ENCODE measurements around the gene PCBP3.
A peak's percentile ranks its signal among the peaks of the same experiment; 100 is the strongest.
"Not testable (repeated sequence)": the region's sequence is repeated elsewhere in the genome, so short reads cannot be mapped to it uniquely, and the experiment has no call there.

The PCBP3 gene

GRCh38 chr21:45975667-45976409 is 332.3 kb downstream of the PCBP3 start:
- not testable (repeated sequence) for DNase-seq

GRCh38 chr21:45976701-45977311 is 333.3 kb downstream of the PCBP3 start:
- no peak for DNase-seq

GRCh38 chr21:45977396-45977795 is 333.9 kb downstream of the PCBP3 start:
- DNase-seq: no peak

- no peak for DNase-seq
Measured at GRCh38 chr21:45979141-45979631, 335.7 kb downstream of the PCBP3 start.

GRCh38 chr21:45979651-45980050 is 336.1 kb downstream of the PCBP3 start:
- DNase-seq: no peak

- no peak for DNase-seq
Measured at GRCh38 chr21:45980271-45980670, 336.7 kb downstream of the PCBP3 start.

- no peak for DNase-seq
Measured at GRCh38 chr21:45980697-45981096, 337.2 kb downstream of the PCBP3 start.

GRCh38 chr21:45981151-45982091 is 337.9 kb downstream of the PCBP3 start, which contains the start of gene COL6A1:
COL6A1 (plus strand) TSS chr21:45981770; CDS start chr21:45981851, 81 bp downstream.
- DNase-seq: peak; percentile 55

- peak; percentile 7 for DNase-seq
Measured at GRCh38 chr21:45982092-45982757, 338.7 kb downstream of the PCBP3 start.

GRCh38 chr21:45982758-45983648 is 339.5 kb downstream of the PCBP3 start:
- no peak for DNase-seq

- DNase-seq: no peak
Measured at GRCh38 chr21:45983649-45983965, 340.1 kb downstream of the PCBP3 start.

GRCh38 chr21:45983981-45984551 is 340.5 kb downstream of the PCBP3 start:
- DNase-seq: no peak

- no peak for DNase-seq
Measured at GRCh38 chr21:45984584-45985095, 341.1 kb downstream of the PCBP3 start.

- no peak for DNase-seq
Measured at GRCh38 chr21:45985471-45986315, 342.2 kb downstream of the PCBP3 start.

GRCh38 chr21:45986316-45987051 is 343.0 kb downstream of the PCBP3 start:
- DNase-seq: no peak

GRCh38 chr21:45987121-45987711 is 343.7 kb downstream of the PCBP3 start:
- DNase-seq: no peak

GRCh38 chr21:45988366-45989347 is 345.1 kb downstream of the PCBP3 start:
- DNase-seq: no peak
